ENCODE data around the gene PLCB4.

The PLCB4 gene

DNA sequence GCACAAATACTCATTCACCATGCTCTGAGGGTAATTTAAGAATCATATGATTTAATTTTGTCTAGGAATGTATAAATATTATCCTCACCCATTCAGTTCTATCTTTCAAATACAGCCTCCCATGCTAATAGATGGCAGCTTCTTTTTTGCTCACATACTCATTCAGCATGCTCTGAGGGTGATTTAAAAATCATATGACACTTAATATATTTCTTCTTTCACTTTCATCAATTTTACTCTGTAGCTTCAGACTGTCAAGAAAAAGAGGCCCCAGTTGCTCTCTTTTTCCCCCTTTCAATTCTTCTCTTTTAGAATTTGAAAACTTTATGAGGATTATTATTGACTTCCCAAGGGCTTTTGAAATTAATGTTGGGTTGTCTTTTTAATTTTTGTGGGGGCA, 283.9 kb downstream of the PLCB4 start:
- TF ChIP-seq, protein P1, sequence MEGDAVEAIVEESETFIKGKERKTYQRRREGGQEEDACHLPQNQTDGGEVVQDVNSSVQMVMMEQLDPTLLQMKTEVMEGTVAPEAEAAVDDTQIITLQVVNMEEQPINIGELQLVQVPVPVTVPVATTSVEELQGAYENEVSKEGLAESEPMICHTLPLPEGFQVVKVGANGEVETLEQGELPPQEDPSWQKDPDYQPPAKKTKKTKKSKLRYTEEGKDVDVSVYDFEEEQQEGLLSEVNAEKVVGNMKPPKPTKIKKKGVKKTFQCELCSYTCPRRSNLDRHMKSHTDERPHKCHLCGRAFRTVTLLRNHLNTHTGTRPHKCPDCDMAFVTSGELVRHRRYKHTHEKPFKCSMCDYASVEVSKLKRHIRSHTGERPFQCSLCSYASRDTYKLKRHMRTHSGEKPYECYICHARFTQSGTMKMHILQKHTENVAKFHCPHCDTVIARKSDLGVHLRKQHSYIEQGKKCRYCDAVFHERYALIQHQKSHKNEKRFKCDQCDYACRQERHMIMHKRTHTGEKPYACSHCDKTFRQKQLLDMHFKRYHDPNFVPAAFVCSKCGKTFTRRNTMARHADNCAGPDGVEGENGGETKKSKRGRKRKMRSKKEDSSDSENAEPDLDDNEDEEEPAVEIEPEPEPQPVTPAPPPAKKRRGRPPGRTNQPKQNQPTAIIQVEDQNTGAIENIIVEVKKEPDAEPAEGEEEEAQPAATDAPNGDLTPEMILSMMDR (IDR thresholded peaks at IDR 0.05; ENCODE audit: insufficient read depth, low read length, poor library complexity, severe bottlenecking), result no peak
- no peak for TF ChIP-seq EZH2phosphoT487 (conservative IDR thresholded peaks at IDR 0.05; ENCODE audit: low read length)
- Histone ChIP-seq H3K9me2 (replicated peaks; ENCODE audit: insufficient read depth, low read length) (no peaks in the 10 kb centered on the region), H3F3A (ENCODE audit: insufficient read depth) (no peaks in the 10 kb centered on the region)

DNA sequence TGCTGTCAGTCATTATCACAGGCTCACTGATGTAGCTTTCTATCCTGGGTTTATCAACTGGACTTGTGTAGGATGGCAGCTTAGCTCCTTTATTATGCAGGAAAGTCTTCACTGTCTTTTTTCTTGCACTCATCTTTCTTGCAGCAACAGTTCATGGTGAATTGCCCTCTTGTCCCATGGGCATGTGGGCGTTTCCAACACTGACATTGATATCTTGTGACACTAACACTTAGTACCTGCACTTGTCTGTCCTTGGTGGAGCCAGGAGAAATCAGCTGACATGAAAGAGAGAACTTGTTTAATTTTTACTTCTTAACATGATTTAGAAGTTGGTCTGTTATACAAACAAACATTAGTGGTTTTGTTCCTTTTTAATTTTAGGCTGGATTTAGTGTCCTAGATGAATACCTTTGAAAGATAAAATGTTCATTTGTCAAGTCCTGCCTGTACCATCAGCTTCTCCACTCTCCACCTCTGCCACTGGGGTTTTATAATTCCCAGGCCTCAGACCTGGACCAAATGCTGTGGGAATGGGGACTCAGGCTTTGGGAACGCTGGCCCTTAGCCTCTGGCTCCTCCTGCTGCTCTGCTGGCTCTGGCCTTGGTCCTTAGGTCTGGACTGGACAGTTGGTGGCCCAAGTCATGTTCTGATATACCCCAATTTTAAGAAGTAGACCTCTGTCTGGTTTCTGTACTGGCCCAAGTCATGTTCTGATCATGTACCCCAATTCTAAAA, 284.5 kb downstream of the PLCB4 start:
- Histone ChIP-seq H3K4me3 (ENCODE audit: insufficient read depth, low read length, poor library complexity, severe bottlenecking) (no peak overlapping the region), H3K9me3 (ENCODE audit: insufficient read depth, low read length) (no peaks in the 10 kb centered on the region), H3K27ac (ENCODE audit: low read depth, low read length) (no peak overlapping the region), H3K36me3 (ENCODE audit: low read length) (no peaks in the 10 kb centered on the region), H4K20me1 (ENCODE audit: low read depth, low read length) (no peaks in the 10 kb centered on the region), H3K79me2 (ENCODE audit: insufficient read depth, low read length) (no peaks in the 10 kb centered on the region), H3F3A (ENCODE audit: insufficient read depth) (no peaks in the 10 kb centered on the region), H3K9me2 (replicated peaks; ENCODE audit: insufficient read depth, low read length) (no peaks in the 10 kb centered on the region), H2AFZ (ENCODE audit: low read depth, low read length, severe bottlenecking) (no peak overlapping the region), H3K27me3 (ENCODE audit: low read length) (no peaks in the 10 kb centered on the region), H3K9ac (ENCODE audit: low read length) (no peak overlapping the region), H3K4me2 (ENCODE audit: low read depth, low read length, poor library complexity, severe bottlenecking) (no peak overlapping the region)
- TF ChIP-seq EZH2phosphoT487 (conservative IDR thresholded peaks at IDR 0.05; ENCODE audit: low read length), result no peak
- TF ChIP-seq, protein P1 (IDR thresholded peaks at IDR 0.05; ENCODE audit: insufficient read depth, low read length, poor library complexity, severe bottlenecking), result no peak

More for the DNA sequence above, 283.9 kb downstream of the PLCB4 start:
- no peak overlapping the region for H3K27ac ChIP-seq (ENCODE audit: low read depth, low read length)
- no peaks in the 10 kb centered on the region for H3K79me2 ChIP-seq (ENCODE audit: insufficient read depth, low read length)
- no peaks in the 10 kb centered on the region for H3K9me3 ChIP-seq (ENCODE audit: insufficient read depth, low read length)
- H3K9ac ChIP-seq (ENCODE audit: low read length), result no peak overlapping the region
- H2AFZ ChIP-seq (ENCODE audit: low read depth, low read length, severe bottlenecking), result no peak overlapping the region
- H4K20me1 ChIP-seq (ENCODE audit: low read depth, low read length), result no peaks in the 10 kb centered on the region
- H3K36me3 ChIP-seq (ENCODE audit: low read length), result no peaks in the 10 kb centered on the region
- no peak overlapping the region for H3K4me2 ChIP-seq (ENCODE audit: low read depth, low read length, poor library complexity, severe bottlenecking)
- no peak overlapping the region for H3K4me3 ChIP-seq (ENCODE audit: insufficient read depth, low read length, poor library complexity, severe bottlenecking)
- no peaks in the 10 kb centered on the region for H3K27me3 ChIP-seq (ENCODE audit: low read length)

DNA sequence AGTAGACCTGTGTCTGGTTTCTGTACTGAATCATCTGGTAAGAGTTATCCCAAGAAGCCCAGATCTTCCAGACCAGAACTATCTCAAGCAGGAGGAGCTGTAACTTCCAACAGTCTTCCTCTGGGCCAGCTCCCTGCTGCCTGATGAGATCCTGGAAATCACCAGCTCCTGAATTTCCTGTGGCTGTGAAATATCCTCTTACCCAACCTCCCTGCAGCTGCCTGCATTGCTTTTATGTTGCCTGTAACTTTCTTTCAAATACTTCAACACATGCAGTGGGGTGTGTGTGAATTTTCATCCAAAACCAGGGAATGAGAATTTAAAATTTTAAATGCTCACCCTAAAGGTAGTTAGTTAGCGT, 285.0 kb downstream of the PLCB4 start:
- Histone ChIP-seq H3F3A (ENCODE audit: insufficient read depth) (no peaks in the 10 kb centered on the region), H3K27me3 (ENCODE audit: low read length) (no peaks in the 10 kb centered on the region), H2AFZ (ENCODE audit: low read depth, low read length, severe bottlenecking) (no peak overlapping the region), H3K4me3 (ENCODE audit: insufficient read depth, low read length, poor library complexity, severe bottlenecking) (no peak overlapping the region), H3K27ac (ENCODE audit: low read depth, low read length) (no peak overlapping the region), H3K9me2 (replicated peaks; ENCODE audit: insufficient read depth, low read length) (no peaks in the 10 kb centered on the region), H3K4me2 (ENCODE audit: low read depth, low read length, poor library complexity, severe bottlenecking) (no peak overlapping the region), H4K20me1 (ENCODE audit: low read depth, low read length) (no peaks in the 10 kb centered on the region), H3K9me3 (ENCODE audit: insufficient read depth, low read length) (no peaks in the 10 kb centered on the region), H3K36me3 (ENCODE audit: low read length) (no peaks in the 10 kb centered on the region), H3K79me2 (ENCODE audit: insufficient read depth, low read length) (no peaks in the 10 kb centered on the region), H3K9ac (ENCODE audit: low read length) (no peak overlapping the region)
- TF ChIP-seq, protein P1 (IDR thresholded peaks at IDR 0.05; ENCODE audit: insufficient read depth, low read length, poor library complexity, severe bottlenecking), result no peak
- no peak for TF ChIP-seq EZH2phosphoT487 (conservative IDR thresholded peaks at IDR 0.05; ENCODE audit: low read length)

Data from SU-DHL-6 (cell line).